ENCODE measurements around the gene SRPX.

SRPX gene, protein sequence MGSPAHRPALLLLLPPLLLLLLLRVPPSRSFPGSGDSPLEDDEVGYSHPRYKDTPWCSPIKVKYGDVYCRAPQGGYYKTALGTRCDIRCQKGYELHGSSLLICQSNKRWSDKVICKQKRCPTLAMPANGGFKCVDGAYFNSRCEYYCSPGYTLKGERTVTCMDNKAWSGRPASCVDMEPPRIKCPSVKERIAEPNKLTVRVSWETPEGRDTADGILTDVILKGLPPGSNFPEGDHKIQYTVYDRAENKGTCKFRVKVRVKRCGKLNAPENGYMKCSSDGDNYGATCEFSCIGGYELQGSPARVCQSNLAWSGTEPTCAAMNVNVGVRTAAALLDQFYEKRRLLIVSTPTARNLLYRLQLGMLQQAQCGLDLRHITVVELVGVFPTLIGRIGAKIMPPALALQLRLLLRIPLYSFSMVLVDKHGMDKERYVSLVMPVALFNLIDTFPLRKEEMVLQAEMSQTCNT

DNA sequence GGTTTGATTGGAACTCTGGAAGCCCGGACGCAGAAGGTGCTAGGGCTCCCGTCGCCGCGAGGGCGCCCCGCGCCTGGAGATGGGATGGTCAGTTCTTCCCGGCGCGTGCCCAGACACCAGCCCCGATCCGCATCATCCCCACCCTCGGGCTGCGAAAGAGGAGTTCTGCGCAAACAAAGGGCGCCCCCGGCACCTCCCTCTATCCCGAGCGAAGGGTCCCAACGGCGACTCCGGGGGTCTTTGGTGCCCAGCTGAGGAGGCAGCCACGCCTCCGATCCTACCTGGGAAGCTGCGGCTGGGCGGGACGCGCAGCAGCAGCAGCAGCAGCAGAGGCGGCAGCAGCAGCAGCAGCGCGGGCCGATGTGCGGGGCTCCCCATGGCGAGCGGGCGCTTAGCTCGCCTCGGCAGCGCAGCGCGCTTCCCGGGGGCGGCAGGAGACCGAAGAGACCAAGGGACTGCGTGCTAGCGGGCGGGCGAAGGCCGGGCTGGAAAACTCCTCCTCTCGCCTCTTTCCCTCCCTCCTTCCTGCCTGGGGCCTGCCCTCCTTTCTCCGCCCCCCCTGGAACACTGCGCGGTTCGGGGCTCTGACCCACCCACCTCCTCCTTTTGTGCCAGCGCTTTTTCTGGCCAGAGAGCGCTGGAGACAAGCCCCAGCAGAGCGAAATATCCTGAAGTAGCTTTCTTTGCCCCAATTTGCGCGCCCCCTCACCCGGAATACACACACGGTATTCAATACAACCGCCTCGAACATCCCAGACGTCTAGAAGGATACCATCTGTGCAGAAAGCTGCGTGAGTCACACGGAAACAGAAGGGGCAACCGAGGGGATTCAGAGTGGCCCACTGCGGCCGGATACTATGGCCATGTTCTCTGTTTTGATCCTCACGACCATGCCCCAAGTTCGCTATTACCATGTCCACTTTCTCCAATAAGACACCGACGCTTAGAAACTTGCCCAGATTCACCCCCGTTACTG lies at the start of gene SRPX:
Gene SRPX, minus strand, starts transcription at position 457 of the 976 bp plus-strand sequence. Its CDS starts 79 bp downstream, at position 378.
- Histone ChIP-seq H3K4me3 (ENCODE audit: severe bottlenecking) (peak within 1 kb of the TSS; percentile 36), H3K9me3 (ENCODE audit: severe bottlenecking) (no peaks in the 10 kb centered on the region), H3K36me3 (ENCODE audit: low read depth) (no peaks in the 10 kb centered on the region), H3K4me1 (ENCODE audit: insufficient read depth, poor library complexity, severe bottlenecking) (no peaks in the 10 kb centered on the region), H3K27me3 (ENCODE audit: insufficient read depth, poor library complexity, severe bottlenecking) (no peaks in the 10 kb centered on the region), H3K27ac (ENCODE audit: poor library complexity, severe bottlenecking) (no peak within 1 kb of the TSS)
- ATAC-seq (ENCODE audit: low read depth), result peak; percentile 69
- TF ChIP-seq, protein P1, sequence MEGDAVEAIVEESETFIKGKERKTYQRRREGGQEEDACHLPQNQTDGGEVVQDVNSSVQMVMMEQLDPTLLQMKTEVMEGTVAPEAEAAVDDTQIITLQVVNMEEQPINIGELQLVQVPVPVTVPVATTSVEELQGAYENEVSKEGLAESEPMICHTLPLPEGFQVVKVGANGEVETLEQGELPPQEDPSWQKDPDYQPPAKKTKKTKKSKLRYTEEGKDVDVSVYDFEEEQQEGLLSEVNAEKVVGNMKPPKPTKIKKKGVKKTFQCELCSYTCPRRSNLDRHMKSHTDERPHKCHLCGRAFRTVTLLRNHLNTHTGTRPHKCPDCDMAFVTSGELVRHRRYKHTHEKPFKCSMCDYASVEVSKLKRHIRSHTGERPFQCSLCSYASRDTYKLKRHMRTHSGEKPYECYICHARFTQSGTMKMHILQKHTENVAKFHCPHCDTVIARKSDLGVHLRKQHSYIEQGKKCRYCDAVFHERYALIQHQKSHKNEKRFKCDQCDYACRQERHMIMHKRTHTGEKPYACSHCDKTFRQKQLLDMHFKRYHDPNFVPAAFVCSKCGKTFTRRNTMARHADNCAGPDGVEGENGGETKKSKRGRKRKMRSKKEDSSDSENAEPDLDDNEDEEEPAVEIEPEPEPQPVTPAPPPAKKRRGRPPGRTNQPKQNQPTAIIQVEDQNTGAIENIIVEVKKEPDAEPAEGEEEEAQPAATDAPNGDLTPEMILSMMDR (IDR thresholded peaks at IDR 0.05; ENCODE audit: poor library complexity, severe bottlenecking), result no peak
- no peak for DNase-seq (ENCODE audit: low spot score)

DNA sequence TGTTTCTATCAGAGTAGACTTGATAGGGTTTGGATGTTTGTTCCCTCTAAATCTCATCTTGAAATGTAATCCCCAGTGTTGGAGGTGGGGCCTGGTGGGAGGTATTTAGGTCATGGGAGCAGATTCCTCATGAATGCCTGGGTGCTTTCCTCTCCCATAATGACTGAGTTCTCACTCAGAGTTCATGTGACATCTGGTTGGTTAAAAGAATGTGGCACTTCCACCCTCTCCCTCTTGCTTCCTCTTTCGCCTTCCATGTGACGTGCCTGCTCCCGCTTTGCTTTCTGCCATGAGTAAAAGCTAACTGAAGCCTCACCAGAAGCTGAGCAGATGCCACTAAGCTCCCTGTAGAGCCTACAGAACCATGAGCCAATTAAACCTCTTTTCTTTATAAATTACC lies 47.3 kb upstream of the SRPX start:
- H3K9me3 ChIP-seq (ENCODE audit: severe bottlenecking), result no peaks in the 10 kb centered on the region
- no peaks in the 10 kb centered on the region for H3K27me3 ChIP-seq (ENCODE audit: insufficient read depth, poor library complexity, severe bottlenecking)
- no peak for ATAC-seq (ENCODE audit: low read depth)
- no peak for DNase-seq (ENCODE audit: low spot score)
- TF ChIP-seq, protein P1 (IDR thresholded peaks at IDR 0.05; ENCODE audit: poor library complexity, severe bottlenecking), result no peak
- no peaks in the 10 kb centered on the region for H3K4me1 ChIP-seq (ENCODE audit: insufficient read depth, poor library complexity, severe bottlenecking)
- H3K4me3 ChIP-seq (ENCODE audit: severe bottlenecking), result no peak overlapping the region
- no peaks in the 10 kb centered on the region for H3K36me3 ChIP-seq (ENCODE audit: low read depth)
- H3K27ac ChIP-seq (ENCODE audit: poor library complexity, severe bottlenecking), result no peak overlapping the region

DNA sequence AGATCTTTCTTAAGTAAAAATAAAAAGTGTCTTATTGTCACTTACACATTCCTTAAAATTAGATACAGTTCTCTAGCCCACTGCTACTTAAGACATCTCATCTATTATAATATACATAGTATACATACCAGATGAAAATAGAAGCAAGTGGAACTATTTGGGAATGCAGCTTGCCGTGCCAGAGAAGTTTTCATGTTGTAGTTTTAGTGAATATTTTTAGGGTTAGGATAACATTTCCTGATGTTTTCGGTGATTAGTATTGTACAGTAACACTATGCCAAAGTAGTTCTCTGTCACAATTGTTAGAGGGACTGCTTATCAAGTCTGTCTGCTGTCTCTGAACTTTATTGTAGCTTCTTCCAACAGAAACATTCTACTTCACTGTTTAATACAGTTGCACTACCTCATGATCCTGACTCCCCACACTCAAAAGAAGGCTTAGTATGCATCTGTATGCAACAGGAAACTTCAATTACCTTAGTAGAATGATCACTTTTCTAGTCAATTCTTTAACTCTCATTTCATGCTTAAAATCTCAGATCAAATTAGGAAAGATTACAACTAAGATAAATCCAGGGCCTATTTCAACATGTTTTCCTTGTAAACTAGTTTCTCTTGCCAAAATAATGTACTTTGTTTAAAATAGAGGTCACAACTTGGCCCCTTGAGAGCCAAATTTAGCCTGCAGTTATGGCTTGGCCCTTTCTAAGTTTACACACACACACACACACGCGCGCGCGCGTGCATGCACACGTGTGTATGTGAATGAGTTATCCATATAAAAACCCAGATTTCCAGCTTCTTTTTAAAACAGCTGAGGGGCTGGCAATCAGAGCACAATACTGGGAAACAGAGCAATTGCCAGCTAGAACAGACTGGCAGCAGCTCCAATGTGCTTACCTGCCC lies 42.3 kb upstream of the SRPX start:
- Histone ChIP-seq H3K36me3 (ENCODE audit: low read depth) (no peaks in the 10 kb centered on the region), H3K27ac (ENCODE audit: poor library complexity, severe bottlenecking) (no peak overlapping the region), H3K9me3 (ENCODE audit: severe bottlenecking) (no peaks in the 10 kb centered on the region), H3K4me3 (ENCODE audit: severe bottlenecking) (no peak overlapping the region), H3K4me1 (ENCODE audit: insufficient read depth, poor library complexity, severe bottlenecking) (no peaks in the 10 kb centered on the region), H3K27me3 (ENCODE audit: insufficient read depth, poor library complexity, severe bottlenecking) (no peaks in the 10 kb centered on the region)
- ATAC-seq (ENCODE audit: low read depth) (no peak), DNase-seq (ENCODE audit: low spot score) (no peak)
- TF ChIP-seq, protein P1 (IDR thresholded peaks at IDR 0.05; ENCODE audit: poor library complexity, severe bottlenecking), result no peak

DNA sequence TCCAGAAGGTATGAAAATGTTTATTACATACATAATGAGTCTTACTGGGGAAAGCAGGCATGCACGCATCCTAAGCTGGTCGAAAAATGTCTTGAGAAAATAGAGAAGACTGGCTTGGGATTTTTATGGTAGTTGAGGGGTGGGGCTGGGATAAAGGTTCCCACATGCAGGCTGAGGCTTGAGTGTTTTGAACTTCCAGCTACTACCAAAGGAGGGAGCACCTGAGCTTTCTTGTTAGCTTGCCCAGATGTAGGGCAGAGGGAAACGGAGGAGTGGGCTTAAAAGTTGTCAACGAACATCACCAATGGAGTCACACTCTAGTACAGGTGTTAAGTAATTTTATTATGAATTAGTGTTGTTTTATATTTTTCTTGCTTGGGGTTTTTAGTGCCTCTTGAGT lies 39.6 kb upstream of the SRPX start:
- DNase-seq (ENCODE audit: low spot score) (no peak), ATAC-seq (ENCODE audit: low read depth) (0 out of 3 replicates have a peak, but pooled peaks have one; percentile 42)
- no peak overlapping the region for H3K27ac ChIP-seq (ENCODE audit: poor library complexity, severe bottlenecking)
- H3K4me3 ChIP-seq (ENCODE audit: severe bottlenecking), result no peak overlapping the region
- no peaks in the 10 kb centered on the region for H3K27me3 ChIP-seq (ENCODE audit: insufficient read depth, poor library complexity, severe bottlenecking)
- TF ChIP-seq, protein P1 (IDR thresholded peaks at IDR 0.05; ENCODE audit: poor library complexity, severe bottlenecking), result peak; percentile 31
- no peaks in the 10 kb centered on the region for H3K4me1 ChIP-seq (ENCODE audit: insufficient read depth, poor library complexity, severe bottlenecking)
- no peaks in the 10 kb centered on the region for H3K9me3 ChIP-seq (ENCODE audit: severe bottlenecking)
- no peaks in the 10 kb centered on the region for H3K36me3 ChIP-seq (ENCODE audit: low read depth)
